GM23248 (cell line): ENCODE data around the gene MPRIP.

Experiments used
- EZH2 ChIP-seq: fragments of 200-600 bp; sonication (generic); IDR thresholded peaks from 2 replicates; pipeline ENCODE4 v1.6.1; 2018; ENCODE audit warnings: antibody characterized with exemption, mild to moderate bottlenecking; ENCODE audit not compliant: insufficient read depth, poor library complexity, severe bottlenecking
- EZH2phosphoT487 ChIP-seq: fragments of 200-600 bp; sonication (generic); IDR thresholded peaks from 2 replicates; pipeline ENCODE4 v1.6.1; 2018; ENCODE audit warnings: antibody characterized with exemption, moderate library complexity, mild to moderate bottlenecking, low read depth; ENCODE audit not compliant: insufficient read depth

DNA sequence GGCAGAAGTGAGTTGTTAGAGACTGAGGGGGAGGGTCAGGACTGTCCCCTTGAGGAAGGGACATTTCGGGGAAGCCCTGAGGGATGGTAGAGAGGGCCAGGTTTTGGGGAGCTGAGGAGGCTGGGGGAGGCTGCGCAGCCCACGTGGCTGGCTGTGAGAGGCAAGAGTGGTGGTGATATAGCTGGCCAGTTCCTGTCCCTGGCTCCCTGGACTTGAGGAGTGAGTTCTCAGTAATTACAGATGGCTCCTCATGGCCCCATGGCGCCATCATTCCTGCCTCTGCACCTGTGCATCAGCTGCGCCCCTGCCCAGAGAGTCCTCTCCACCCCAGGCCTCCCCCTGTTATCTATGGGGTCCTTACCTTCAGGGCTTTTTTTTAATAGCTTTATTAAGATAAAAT, 30.3 kb downstream of the MPRIP start:
- no peak for TF ChIP-seq EZH2
- TF ChIP-seq EZH2phosphoT487, result no peak
